ENCODE data around the gene LDLRAD4.

LDLRAD4 gene

GRCh38 chr18:13543811-13544732, 325.5 kb downstream of the LDLRAD4 start:
- TF ChIP-seq SUZ12 (IDR thresholded peaks at IDR 0.05) (no peak), L3MBTL2 (conservative IDR thresholded peaks at IDR 0.05) (no peak), ELF4 (IDR thresholded peaks at IDR 0.05) (no peak)
- TF ChIP-seq, protein P1, sequence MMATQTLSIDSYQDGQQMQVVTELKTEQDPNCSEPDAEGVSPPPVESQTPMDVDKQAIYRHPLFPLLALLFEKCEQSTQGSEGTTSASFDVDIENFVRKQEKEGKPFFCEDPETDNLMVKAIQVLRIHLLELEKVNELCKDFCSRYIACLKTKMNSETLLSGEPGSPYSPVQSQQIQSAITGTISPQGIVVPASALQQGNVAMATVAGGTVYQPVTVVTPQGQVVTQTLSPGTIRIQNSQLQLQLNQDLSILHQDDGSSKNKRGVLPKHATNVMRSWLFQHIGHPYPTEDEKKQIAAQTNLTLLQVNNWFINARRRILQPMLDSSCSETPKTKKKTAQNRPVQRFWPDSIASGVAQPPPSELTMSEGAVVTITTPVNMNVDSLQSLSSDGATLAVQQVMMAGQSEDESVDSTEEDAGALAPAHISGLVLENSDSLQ (IDR thresholded peaks at IDR 0.05), result no peak
- CTCF ChIA-PET, result no interaction called here
- no peak for DNase-seq (ENCODE audit: extremely low spot score)
- POLR2A ChIA-PET, result no interaction called here

- no peak for DNase-seq (ENCODE audit: extremely low spot score)
- ChIA-PET POLR2A (no interaction called here), CTCF (no interaction called here)
- no peak for TF ChIP-seq BHLHE40 (IDR thresholded peaks at IDR 0.05; ENCODE audit: borderline replicate concordance)
- TF ChIP-seq, protein P1 (IDR thresholded peaks at IDR 0.05), result no peak
- TF ChIP-seq FOXK2 (IDR thresholded peaks at IDR 0.05), result no peak
- TF ChIP-seq TARDBP (IDR thresholded peaks at IDR 0.05), result no peak
- TF ChIP-seq ZNF384 (IDR thresholded peaks at IDR 0.05), result no peak
These were observed 326.4 kb downstream of the LDLRAD4 start for GRCh38 chr18:13544953-13545352.

GRCh38 chr18:13545514-13545913, 327.0 kb downstream of the LDLRAD4 start:
- CTCF ChIA-PET, result no interaction called here
- TF ChIP-seq HDGF (IDR thresholded peaks at IDR 0.05; ENCODE audit: borderline replicate concordance) (no peak), TARDBP (IDR thresholded peaks at IDR 0.05) (no peak), LEF1 (IDR thresholded peaks at IDR 0.05; ENCODE audit: borderline replicate concordance) (no peak), FOXK2 (IDR thresholded peaks at IDR 0.05) (no peak)
- TF ChIP-seq, protein P1 (IDR thresholded peaks at IDR 0.05), result no peak
- POLR2A ChIA-PET, result no interaction called here
- no peak for DNase-seq (ENCODE audit: extremely low spot score)

GRCh38 chr18:13545955-13546354, 327.4 kb downstream of the LDLRAD4 start:
- no peak for TF ChIP-seq ARNT (IDR thresholded peaks at IDR 0.05)
- no peak for TF ChIP-seq FOXM1 (IDR thresholded peaks at IDR 0.05; ENCODE audit: borderline replicate concordance)
- no peak for TF ChIP-seq FOXA1 (IDR thresholded peaks at IDR 0.05)
- no peak for TF ChIP-seq ELF4 (IDR thresholded peaks at IDR 0.05)
- TF ChIP-seq CTBP1 (IDR thresholded peaks at IDR 0.05; ENCODE audit: borderline replicate concordance), result no peak
- TF ChIP-seq SP1 (IDR thresholded peaks at IDR 0.05), result no peak
- TF ChIP-seq, protein P1 (IDR thresholded peaks at IDR 0.05), result no peak
- TF ChIP-seq HDGF (IDR thresholded peaks at IDR 0.05; ENCODE audit: borderline replicate concordance), result no peak
- no peak for TF ChIP-seq TARDBP (IDR thresholded peaks at IDR 0.05)
- TF ChIP-seq L3MBTL2 (conservative IDR thresholded peaks at IDR 0.05), result no peak
- TF ChIP-seq SUZ12 (IDR thresholded peaks at IDR 0.05), result no peak
- TF ChIP-seq NFRKB (IDR thresholded peaks at IDR 0.05), result no peak
- TF ChIP-seq FOXK2 (IDR thresholded peaks at IDR 0.05), result no peak
- TF ChIP-seq BHLHE40 (IDR thresholded peaks at IDR 0.05; ENCODE audit: borderline replicate concordance), result no peak
- TF ChIP-seq ZNF384 (IDR thresholded peaks at IDR 0.05), result no peak
- TF ChIP-seq LEF1 (IDR thresholded peaks at IDR 0.05; ENCODE audit: borderline replicate concordance), result no peak
- DNase-seq (ENCODE audit: extremely low spot score), result no peak
- ChIA-PET CTCF (no interaction called here), POLR2A (no interaction called here)

DNA sequence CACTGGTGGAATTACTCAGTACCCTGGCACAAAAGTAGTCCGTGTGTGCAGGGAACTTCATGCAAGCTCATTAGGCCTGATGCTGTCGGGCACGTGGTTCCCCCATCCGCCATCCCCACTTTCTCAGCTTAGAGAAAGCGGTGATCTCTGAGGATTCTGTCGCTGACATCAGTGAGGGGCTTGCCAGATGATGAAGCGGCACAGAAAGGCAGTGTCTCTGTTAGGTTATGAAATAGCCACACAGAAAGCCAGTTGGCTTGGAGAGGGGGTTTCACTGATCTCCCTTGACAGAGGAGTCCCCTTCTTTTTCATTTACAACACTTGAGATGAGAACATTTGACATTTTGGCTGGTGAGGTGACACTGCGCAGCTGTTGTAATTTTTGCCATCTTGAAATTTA, 328.1 kb downstream of the LDLRAD4 start:
- TF ChIP-seq ZNF384 (IDR thresholded peaks at IDR 0.05) (no peak), LEF1 (IDR thresholded peaks at IDR 0.05; ENCODE audit: borderline replicate concordance) (no peak)
- ChIA-PET POLR2A (no interaction called here), CTCF (interaction anchor here (0.6 kb wide), 1 partner anchor 65 kb away, joined by 3 read pairs; no protein-coding TSS in a partner anchor)
- DNase-seq (ENCODE audit: extremely low spot score), result no peak

DNA sequence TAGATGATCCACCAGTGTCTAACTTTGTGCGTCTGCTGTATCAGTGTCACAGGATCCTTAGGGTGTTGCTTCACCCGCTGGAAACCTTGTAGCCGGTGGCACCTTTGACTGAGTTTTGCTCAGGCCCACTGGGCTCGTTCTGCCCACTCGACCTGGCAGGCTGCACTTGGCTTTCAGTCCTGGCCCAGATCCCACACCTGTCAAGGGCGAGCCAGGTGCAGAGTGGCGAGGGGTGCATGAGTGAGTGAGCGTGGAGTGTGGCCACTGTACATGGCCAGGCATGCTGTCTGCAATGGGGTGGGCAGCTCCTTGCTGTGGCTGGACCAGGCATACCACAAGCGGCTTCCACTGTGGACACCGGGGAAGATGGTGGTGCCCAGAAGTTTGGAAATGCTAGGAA, 328.8 kb downstream of the LDLRAD4 start:
- TF ChIP-seq ARNT (IDR thresholded peaks at IDR 0.05), result no peak
- TF ChIP-seq ZNF384 (IDR thresholded peaks at IDR 0.05), result no peak
- no peak for TF ChIP-seq NFRKB (IDR thresholded peaks at IDR 0.05)
- ChIA-PET POLR2A (no interaction called here), CTCF (no interaction called here)

More for the DNA sequence above, 328.8 kb downstream of the LDLRAD4 start:
- no peak for DNase-seq (ENCODE audit: extremely low spot score)

All from HEK293T (cell line).